RKO (cell line): ENCODE measurements around the gene ATP8B1.
"Not testable (repeated sequence)": the region's sequence is repeated elsewhere in the genome, so short reads cannot be mapped to it uniquely, and the experiment has no call there.

Experiments used
- DNase-seq: peaks from one replicate; pipeline ENCODE4 v3.0.0-alpha.2; 2016; ENCODE audit warnings: low spot score

Gene ATP8B1

GRCh38 chr18:57803103-57803969, at the start of gene ATP8B1:
ATP8B1 (minus strand) TSS chr18:57803315; CDS start chr18:57731807, 71,508 bp downstream.
- DNase-seq: no peak

- no peak for DNase-seq
Observed at GRCh38 chr18:57850063-57850462, 46.9 kb upstream of the ATP8B1 start.

GRCh38 chr18:57848374-57848773, 45.3 kb upstream of the ATP8B1 start:
- DNase-seq: not testable (repeated sequence)

- DNase-seq: not testable (repeated sequence)
Observed at GRCh38 chr18:57847431-57847830, 44.3 kb upstream of the ATP8B1 start.

GRCh38 chr18:57846258-57846657, 43.1 kb upstream of the ATP8B1 start:
- peak; percentile 18 for DNase-seq

GRCh38 chr18:57845605-57846074, 42.5 kb upstream of the ATP8B1 start:
- no peak for DNase-seq

- no peak for DNase-seq
Observed at GRCh38 chr18:57844319-57844718, 41.2 kb upstream of the ATP8B1 start.

GRCh38 chr18:57843386-57843785, 40.3 kb upstream of the ATP8B1 start:
- DNase-seq: no peak

- DNase-seq: no peak
Observed at GRCh38 chr18:57841568-57841967, 38.5 kb upstream of the ATP8B1 start.

- peak; percentile 40 for DNase-seq
Observed at GRCh38 chr18:57839942-57840381, 36.8 kb upstream of the ATP8B1 start.

GRCh38 chr18:57837917-57838548, 34.9 kb upstream of the ATP8B1 start:
- no peak for DNase-seq

GRCh38 chr18:57836557-57836956, 33.4 kb upstream of the ATP8B1 start:
- DNase-seq: no peak

GRCh38 chr18:57835904-57836303, 32.8 kb upstream of the ATP8B1 start:
- no peak for DNase-seq

- DNase-seq: no peak
Observed at GRCh38 chr18:57834616-57835015, 31.5 kb upstream of the ATP8B1 start.

GRCh38 chr18:57833441-57834101, 30.5 kb upstream of the ATP8B1 start:
- DNase-seq: no peak

- DNase-seq: no peak
Observed at GRCh38 chr18:57832730-57833129, 29.6 kb upstream of the ATP8B1 start.

- no peak for DNase-seq
Observed at GRCh38 chr18:57831597-57832377, 28.7 kb upstream of the ATP8B1 start.

GRCh38 chr18:57827646-57828045, 24.5 kb upstream of the ATP8B1 start:
- DNase-seq: no peak

- no peak for DNase-seq
Observed at GRCh38 chr18:57826252-57826651, 23.1 kb upstream of the ATP8B1 start.

- DNase-seq: not testable (repeated sequence)
Observed at GRCh38 chr18:57820583-57820982, 17.5 kb upstream of the ATP8B1 start.

GRCh38 chr18:57819671-57820460, 16.8 kb upstream of the ATP8B1 start:
- DNase-seq: peak; percentile 86
